Adrenal gland (tissue), 12 donors: ENCODE measurements around the gene SEC14L3. TPM values are rescaled to one million over a fixed set of nuclear protein-coding genes. Genes with fewer than 3 reads are reported as not detected.

ENCODE experiments used
- DNase-seq, 7 donors: peaks; one replicate each; pipeline ENCODE4 v3.0.0-alpha.2; 2019 to 2020
- H3K27ac ChIP-seq, 5 donors: fragments of 200-600 bp; sonication (generic) in 4 of 5; 1 replicate in 3 of 5; 2 replicates in 2 of 5; pipeline versions ENCODE4 v1.5.1 to v1.8.0; 2016 to 2020; ENCODE audit warnings: mild to moderate bottlenecking in 1 of 5
- H3K27me3 ChIP-seq: fragments of 200-600 bp; 2 replicates; pipeline ENCODE4 v1.8.0; 2021
- H3K36me3 ChIP-seq, 2 donors: fragments of 200-600 bp; replicated peaks in 1 of 2; 1 replicate in 1 of 2; 2 replicates in 1 of 2; pipeline versions ENCODE4 v1.5.1 to v1.8.0; 2018 to 2022
- H3K4me1 ChIP-seq, 2 donors: fragments of 200-600 bp; replicated peaks in 1 of 2; 1 replicate in 1 of 2; 2 replicates in 1 of 2; pipeline versions ENCODE4 v1.5.1 to v1.8.0; 2018 to 2021
- H3K4me3 ChIP-seq, 4 donors: fragments of 200-600 bp; sonication (generic) in 3 of 4; one replicate each; pipeline ENCODE4 v1.5.1; 2016 to 2018
- H3K9me3 ChIP-seq, 3 donors: fragments of 200-600 bp; sonication (generic) in 1 of 3; replicated peaks in 1 of 3; 1 replicate in 2 of 3; 2 replicates in 1 of 3; pipeline versions ENCODE4 v1.5.1 to v1.8.0; 2016 to 2021
- CTCF ChIP-seq, 6 experiments: fragments of 450-650 bp in 4 of 6; fragments of 200-600 bp in 2 of 6; sonication (generic) in 1 of 6; IDR thresholded peaks; 1 replicate in 5 of 6; 2 replicates in 1 of 6; pipeline versions ENCODE4 v1.5.1 to v1.8.0; 2016 to 2021; ENCODE audit warnings: antibody characterized with exemption in 6 of 6, mild to moderate bottlenecking in 2 of 6, moderate library complexity in 1 of 6
- POLR2A ChIP-seq, 2 donors: fragments of 450-650 bp; IDR thresholded peaks; one replicate each; pipeline ENCODE4 v1.6.1; 2017; ENCODE audit warnings: antibody characterized with exemption in 2 of 2, mild to moderate bottlenecking in 2 of 2, moderate library complexity in 1 of 2
- WGBS, 4 donors: extraction: QIAGEN DNeasy Blood & Tissue Kit in 2 of 4; methylation state at CpG; one replicate each; pipeline versions ENCODE4 v1.1.5 to v1.1.7; 2013 to 2017; 5-methylcytosine and 5-hydroxymethylcytosine counted together
- intact Hi-C, 2 donors: fragments of 100-400 bp; cut with DNase I; formaldehyde crosslinking; loops; one replicate each; pipeline versions ENCODE4 v1.14.1 to v1.15.0; 2022 to 2023
- polyA plus RNA-seq, 3 donors: library from polyadenylated mRNA; stranded (reverse); fragments of 200-250 nt in 2 of 3; fragments of 350-450 nt in 1 of 3; fragmentation: Illumina TruSeq in 1 of 3; extraction: RNeasy Lipid Tissue Mini Kit (QIAGEN cat#74804) in 1 of 3; gene quantifications; one replicate each; pipeline ENCODE4 v1.2.3, GENCODE V29; 2013 to 2014
- total RNA-seq, 9 donors: library from RNA; depleted of rRNA in 4 of 9; stranded (reverse); fragments of >200 nt in 4 of 9; fragments of 120-200 nt in 1 of 9; fragmentation: NEBNext Ultra II Directional in 1 of 9; extraction: Animal tissue kit (Norgen Biotek cat#: 25700) in 1 of 9; gene quantifications; one replicate each; pipeline versions ENCODE4 v1.1.0 to v1.2.4, GENCODE V29; 2013 to 2023
- donor health status: healthy with polysubstance abuse.
- donor health status: Bipolar disorder and iron deficiency.
- donor health status: DM: yes; HTN: yes; CAD: no.
- donor health status: DM: no; HTN: no; CAD: no.
- donor health status: DM: no; HTN: no; CAD: no.
- donor health status: DM: yes; HTN: yes; CAD: no.

Gene SEC14L3
- total and polyA plus RNA-seq, 12 donors: 0.27 TPM; not detected in 11

DNA sequence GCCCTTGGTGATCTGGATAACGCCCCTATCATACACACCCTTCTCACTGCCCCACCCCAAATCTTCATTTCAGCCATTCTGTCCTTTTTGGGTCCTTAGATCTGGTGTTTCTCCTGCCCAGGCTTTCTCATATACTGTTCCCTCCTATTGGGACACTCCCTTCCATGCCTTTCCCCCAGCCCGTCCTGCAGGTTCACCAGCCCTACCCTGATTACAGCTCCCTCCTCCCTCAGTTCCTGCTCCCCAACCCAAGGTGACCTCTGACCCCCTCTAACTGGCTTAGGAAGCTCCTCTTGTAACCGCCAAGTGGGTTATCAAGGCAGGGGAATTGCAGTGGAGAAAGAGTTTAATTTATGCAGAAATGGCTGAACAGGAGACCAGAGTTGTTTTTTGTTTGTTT is 33.3 kb downstream of the SEC14L3 start:
- no peak overlapping the region for H3K27ac ChIP-seq
- TF ChIP-seq POLR2A (IDR thresholded peaks at IDR 0.05) (no peak), CTCF (IDR thresholded peaks at IDR 0.05) (no peak)
- H3K4me1 ChIP-seq: no peaks in the 10 kb centered on the region
- H3K36me3 ChIP-seq: no peaks in the 10 kb centered on the region
- DNase-seq: no peak
- no peaks in the 10 kb centered on the region for H3K9me3 ChIP-seq
- no peaks in the 10 kb centered on the region for H3K27me3 ChIP-seq
- 77 to 82% (median 78%) methylated on average over 3 of the region's 3 CpGs for WGBS, 4 donors
- intact Hi-C loops: no loop called here
- no peak overlapping the region for H3K4me3 ChIP-seq

GRCh38 chr22:30436196-30436595 is 35.6 kb downstream of the SEC14L3 start:
- H3K36me3 ChIP-seq: no peaks in the 10 kb centered on the region
- no peak overlapping the region for H3K4me3 ChIP-seq
- no peaks in the 10 kb centered on the region for H3K9me3 ChIP-seq
- 81 to 85% (median 81%) methylated on average over 2 of the region's 2 CpGs; no CpG with 5 or more reads in 1 of the 4 donors for WGBS, 4 donors
- peak overlapping the region in 2 of 5 donors; percentile 49 to 61 for H3K27ac ChIP-seq
- H3K4me1 ChIP-seq: no peaks in the 10 kb centered on the region
- DNase-seq: no peak
- intact Hi-C loops: no loop called here
- H3K27me3 ChIP-seq: no peaks in the 10 kb centered on the region
- TF ChIP-seq CTCF (IDR thresholded peaks at IDR 0.05): no peak
- TF ChIP-seq POLR2A (IDR thresholded peaks at IDR 0.05): no peak

GRCh38 chr22:30435674-30436126 is 36.1 kb downstream of the SEC14L3 start:
- H3K27ac ChIP-seq: peak overlapping the region in 2 of 5 donors; percentile 49 to 68
- WGBS, 4 donors: 80 to 87% (median 85%) methylated on average over 6 of the region's 6 CpGs
- H3K4me1 ChIP-seq: no peaks in the 10 kb centered on the region
- intact Hi-C loops: no loop called here
- TF ChIP-seq CTCF (IDR thresholded peaks at IDR 0.05): no peak
- TF ChIP-seq POLR2A (IDR thresholded peaks at IDR 0.05): no peak
- peak in 3 of 7 donors; percentile 34 to 65 (median 43) for DNase-seq
- H3K9me3 ChIP-seq: no peaks in the 10 kb centered on the region
- H3K36me3 ChIP-seq: no peaks in the 10 kb centered on the region
- no peak overlapping the region for H3K4me3 ChIP-seq
- H3K27me3 ChIP-seq: no peaks in the 10 kb centered on the region

- H3K4me1 ChIP-seq: no peaks in the 10 kb centered on the region
- no peak for TF ChIP-seq CTCF (IDR thresholded peaks at IDR 0.05)
- no peak for TF ChIP-seq POLR2A (IDR thresholded peaks at IDR 0.05)
- H3K9me3 ChIP-seq: no peaks in the 10 kb centered on the region
- H3K4me3 ChIP-seq: no peak overlapping the region
- DNase-seq: no peak
- no peaks in the 10 kb centered on the region for H3K36me3 ChIP-seq
- WGBS, 4 donors: 55 to 71% (median 63%) methylated on average over 1 of the region's 1 CpG
- intact Hi-C loops: no loop called here
- H3K27me3 ChIP-seq: no peaks in the 10 kb centered on the region
- H3K27ac ChIP-seq: peak overlapping the region in 2 of 5 donors; percentile 38 to 68
These were observed 37.0 kb downstream of the SEC14L3 start for GRCh38 chr22:30434843-30435242.
